G401.6 (cell line): Measurements from ENCODE around the gene KCNJ3.

Experiments
- FAIRE-seq: peaks from 2 replicates; lab custom pipeline; 2012; peaks lifted over from hg19 to GRCh38; lab: Jason Lieb, UNC

The KCNJ3 gene

DNA sequence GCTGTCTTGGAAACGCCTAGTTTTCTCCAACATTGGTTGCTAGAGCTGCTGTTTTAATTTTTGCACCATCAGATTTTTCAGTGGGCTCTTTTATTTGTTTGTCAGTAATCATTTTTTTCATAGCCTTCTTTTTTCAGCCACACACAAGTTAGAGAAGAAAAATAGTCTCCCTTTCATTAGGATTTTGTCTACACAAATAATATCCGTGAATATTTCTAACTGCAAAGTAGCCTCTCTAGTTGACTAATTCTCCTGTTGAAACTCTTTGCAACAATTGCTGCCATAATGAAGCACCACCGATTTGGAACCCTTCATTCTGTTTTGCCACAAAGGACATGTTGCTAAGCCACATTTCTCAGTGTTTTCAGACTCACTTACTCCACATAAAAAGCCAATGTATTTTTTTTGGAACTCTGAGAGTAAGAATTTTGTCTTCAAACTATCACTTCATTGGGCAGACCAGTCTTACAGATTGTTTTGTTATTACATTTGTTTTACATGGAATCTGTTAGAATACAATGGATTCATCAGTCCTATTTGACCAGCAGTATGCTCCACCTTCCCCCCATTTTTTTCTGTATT lies 9.6 kb downstream of the KCNJ3 start:
- FAIRE-seq, result no peak

DNA sequence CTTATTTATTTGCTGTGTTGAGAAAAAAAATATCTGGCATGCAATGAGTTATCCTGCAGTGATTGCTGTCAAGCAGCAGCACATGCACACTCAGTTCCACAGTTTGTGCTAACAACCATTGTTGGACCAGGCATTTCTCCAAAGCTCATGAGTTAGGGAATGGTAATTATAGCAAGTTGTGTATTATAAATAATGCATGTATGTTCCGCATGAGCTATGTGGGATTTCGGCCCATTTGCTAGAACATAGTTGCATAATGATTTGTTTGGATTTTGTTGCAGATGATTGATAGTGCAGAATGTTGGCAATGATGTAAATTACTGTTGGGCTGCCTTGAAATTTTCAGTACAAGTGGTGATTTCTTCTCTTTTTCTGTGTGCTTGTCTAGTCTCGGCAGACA lies 10.7 kb downstream of the KCNJ3 start:
- no peak for FAIRE-seq

DNA sequence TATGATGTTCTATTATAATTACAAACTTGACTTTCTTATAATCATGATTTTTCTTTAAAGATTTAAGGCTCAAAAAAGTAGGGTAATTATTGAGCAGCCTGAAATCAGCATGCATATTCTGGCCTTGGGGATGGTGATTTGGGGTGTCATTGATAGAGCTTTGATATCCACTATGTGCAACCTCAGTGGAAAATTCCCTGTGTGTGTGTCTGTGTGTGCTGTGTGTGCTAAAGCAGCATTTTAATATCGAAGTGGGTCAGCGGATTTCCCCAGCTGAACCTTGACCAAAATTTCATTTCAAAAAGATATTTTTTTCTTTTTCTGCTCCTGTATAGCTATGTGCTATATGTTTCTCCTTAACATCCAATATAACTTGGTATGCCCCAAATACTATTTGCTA lies 11.6 kb downstream of the KCNJ3 start:
- no peak for FAIRE-seq

DNA sequence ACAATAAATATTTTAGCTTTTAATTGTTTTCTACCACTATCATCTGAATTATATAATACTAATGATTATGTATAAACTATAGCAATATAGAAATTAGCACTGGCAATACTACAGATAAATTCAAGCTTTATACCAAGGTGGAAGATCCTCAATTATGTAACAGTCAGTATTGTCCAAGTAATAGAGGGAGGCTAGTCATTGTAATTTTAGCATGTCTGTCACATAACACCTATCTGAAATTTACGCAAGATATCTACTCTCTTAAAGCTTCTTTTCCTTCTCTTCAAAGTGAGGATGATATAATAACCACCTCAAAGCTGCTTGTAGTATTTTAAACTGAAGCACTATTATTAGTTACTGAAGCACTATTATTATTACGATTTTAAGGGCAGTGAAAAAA lies 12.2 kb downstream of the KCNJ3 start:
- FAIRE-seq, result no peak

DNA sequence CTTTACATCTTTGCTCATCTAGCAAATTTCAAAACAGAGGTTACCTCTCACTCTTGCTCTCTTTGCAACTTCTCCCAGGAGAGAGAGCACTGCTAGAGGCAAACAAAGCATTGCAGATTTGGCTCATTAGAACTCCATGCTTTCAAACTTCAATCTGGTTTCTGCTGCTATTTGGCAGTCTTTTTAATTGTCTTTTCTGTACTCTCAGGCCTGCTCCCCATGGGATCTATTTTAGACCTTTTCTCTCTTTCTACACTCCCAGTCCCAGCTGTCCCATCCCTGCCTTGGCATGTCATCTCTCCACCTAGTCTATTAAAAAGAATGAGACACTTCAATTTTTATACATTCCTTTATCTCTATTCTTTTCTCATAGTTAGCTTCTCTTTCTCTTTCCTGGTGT lies 15.2 kb downstream of the KCNJ3 start:
- FAIRE-seq, result no peak

DNA sequence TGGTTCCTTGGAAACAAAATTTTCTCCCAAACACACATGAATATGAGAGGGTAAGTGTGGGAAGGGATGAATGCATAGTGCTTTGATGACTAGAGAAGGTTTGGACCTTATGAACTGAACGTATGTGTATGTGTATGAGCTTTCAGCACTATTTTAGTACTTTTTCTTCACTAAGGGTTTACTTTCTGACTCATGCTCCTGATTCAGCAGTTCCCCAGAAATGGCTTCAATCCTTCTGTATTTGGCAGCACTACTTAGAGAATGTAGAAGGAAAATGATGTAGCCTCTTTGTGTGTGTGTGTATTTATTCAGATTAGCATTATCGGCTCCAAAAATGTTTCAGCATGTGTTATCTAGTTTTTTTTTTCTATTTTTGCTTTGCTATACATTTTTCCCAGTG lies 22.2 kb downstream of the KCNJ3 start:
- no peak for FAIRE-seq

DNA sequence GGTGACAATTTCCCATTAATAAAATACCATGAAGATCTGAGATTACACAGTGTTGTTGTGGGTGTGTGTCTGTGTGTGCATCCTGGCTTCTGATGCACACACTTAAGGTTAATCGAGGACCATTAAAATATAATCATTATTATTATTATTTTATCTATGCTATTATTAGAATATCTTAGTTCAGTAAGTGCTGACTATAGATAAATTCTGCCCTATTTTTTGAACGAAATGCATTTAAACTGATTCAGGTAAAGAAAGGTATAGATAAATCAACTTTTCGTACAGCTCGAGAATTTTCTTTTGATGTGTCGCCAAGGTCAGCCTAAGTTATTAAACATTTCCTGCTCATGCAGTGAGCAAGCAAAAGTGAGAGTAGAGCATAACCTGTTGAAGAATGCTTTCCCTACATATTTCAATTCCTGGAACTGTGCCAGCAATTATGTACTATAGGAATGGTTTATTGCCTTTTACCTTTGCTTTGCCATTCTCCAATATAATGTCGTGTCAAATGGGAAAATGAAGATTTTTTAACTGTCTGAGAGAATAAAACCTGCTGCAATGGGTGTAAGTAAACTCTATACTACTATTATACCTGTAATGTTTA lies 25.8 kb downstream of the KCNJ3 start:
- FAIRE-seq, result no peak

DNA sequence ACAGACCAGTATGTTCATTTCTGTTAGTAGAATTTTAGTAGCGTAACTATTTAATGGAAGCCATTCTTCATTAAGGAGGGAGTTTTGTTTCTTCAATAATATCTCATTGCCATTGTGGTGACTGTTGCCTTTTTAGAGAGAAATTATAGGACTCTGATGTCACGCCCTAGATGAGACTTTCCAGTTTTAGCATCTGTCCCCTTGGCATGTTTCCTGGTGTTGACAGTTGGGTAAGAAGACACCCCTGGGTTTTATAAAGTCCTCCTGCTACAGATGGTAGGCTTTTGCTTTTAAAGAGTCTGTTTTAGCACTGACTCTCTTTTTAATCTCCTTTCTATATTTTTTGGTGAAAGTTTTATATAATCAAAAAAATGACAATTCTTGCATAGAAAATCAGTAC lies 41.9 kb downstream of the KCNJ3 start:
- no peak for FAIRE-seq

DNA sequence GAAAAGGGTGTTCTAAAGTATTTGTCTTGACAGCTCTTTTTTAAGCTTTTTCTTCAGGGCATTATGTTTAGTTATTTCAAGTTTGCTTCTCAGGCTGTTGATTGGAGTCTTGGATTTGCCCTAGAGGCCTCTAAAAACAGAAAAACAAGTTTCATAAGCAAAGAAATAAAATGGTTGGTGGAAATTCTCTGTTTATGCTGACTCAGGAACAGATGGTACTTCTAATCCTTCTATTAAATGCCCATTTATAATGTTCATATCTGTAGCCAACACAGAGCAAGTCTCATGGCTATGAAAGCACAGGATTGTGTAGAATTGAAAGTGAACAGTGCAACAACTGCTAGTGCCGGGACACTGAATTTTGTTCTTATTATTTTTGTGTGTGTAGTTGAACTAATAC lies 60.4 kb downstream of the KCNJ3 start:
- no peak for FAIRE-seq

DNA sequence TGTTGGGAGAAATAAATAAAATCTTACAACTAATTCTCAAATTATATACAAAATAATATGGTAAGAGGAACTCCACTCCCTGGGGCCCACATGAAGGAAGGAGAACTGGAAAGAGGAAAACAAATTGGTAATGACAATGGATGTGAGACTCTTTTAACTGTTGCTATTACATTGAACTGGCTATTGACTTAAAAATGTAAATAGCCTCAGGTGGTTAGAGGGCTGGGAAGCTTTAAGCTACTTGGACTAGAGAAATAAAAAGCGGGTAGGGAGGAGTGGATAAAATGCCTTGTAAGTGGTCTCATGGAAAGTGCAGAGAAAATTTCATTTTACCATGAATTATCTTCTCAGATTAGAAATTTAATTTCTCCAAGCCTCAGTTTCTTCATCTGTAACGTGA lies 64.1 kb downstream of the KCNJ3 start:
- no peak for FAIRE-seq

DNA sequence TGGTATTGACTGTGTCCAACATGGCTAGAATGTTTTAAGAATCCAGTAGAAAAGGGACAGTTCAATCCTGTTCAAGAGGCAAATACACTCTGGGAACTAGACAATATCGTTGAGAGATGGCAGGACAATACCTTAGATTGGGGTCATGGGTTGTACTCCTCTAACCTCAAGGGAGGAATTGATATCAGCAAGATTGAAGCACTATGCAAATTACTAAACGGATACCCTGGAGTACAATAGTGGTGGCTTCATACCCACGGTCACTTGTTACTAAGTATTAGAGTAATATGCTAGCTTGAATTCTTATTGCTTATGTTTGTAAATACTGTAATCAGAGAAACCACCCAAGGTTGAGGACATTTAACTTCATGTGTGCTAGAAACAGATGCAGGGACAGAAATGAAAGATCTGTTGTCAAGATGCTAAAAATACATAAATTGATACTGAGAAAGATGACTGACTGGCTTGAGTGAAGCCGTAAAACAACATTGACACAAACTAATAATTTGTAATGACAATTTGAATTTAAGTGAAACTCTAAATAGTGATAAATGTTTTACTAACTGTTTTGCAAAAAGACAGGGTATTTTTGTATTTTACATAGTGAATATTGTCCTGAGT lies 73.3 kb downstream of the KCNJ3 start:
- FAIRE-seq, result no peak

DNA sequence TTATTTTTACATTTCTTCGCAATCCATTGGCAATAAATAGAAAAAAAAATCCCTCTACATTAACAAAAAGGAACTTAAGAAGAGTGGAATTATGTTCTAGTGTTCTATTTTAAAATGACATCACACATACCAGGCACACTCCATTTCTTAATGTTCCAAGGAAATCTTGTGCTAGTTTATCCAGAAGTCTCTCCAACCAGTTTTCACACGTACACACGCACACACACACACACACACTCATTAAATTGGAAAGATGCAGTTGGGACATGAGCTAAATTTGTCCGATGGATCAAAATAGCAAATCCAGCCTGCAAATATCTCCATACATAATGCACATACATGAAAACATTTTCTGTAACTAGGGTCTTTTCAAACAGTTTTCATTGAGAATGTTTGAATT lies 78.3 kb downstream of the KCNJ3 start:
- FAIRE-seq, result no peak

DNA sequence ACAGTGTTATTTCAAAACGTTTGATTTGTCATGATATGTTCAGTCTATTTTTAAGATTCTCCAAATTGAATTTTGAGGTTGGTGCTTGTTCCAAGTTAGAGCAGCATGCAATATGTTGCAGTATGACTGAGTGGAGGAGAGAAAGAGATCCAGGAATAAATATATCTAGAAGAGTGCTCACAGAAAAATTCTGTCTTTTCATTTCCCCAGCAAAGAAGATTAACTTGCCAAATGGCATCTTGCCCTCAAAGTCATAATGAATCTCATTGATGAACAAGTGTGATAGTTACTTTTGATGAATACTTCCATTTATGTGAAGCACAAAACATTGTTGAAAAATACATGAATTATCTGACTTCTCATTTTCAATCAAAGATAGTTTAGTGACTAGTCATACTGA lies 95.9 kb downstream of the KCNJ3 start:
- no peak for FAIRE-seq

DNA sequence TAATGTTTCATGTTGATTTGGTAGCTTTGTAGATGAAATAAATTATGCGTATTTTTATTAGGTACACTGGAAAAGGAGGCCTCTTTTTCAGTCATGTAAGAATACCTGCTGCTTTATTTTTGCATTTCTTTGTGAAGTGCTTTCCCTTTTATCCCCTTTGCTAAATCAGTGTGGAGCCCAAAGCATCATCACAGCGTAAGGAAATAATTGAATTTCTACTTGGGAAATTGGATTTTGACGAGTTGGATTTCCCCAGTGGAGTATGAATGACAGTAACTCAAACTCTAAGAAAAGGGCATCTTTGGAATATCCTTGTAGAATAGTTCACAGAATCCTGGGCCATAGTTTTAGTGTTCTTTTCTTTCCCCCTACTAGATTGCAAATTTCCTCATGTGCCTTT lies 97.2 kb downstream of the KCNJ3 start:
- no peak for FAIRE-seq

DNA sequence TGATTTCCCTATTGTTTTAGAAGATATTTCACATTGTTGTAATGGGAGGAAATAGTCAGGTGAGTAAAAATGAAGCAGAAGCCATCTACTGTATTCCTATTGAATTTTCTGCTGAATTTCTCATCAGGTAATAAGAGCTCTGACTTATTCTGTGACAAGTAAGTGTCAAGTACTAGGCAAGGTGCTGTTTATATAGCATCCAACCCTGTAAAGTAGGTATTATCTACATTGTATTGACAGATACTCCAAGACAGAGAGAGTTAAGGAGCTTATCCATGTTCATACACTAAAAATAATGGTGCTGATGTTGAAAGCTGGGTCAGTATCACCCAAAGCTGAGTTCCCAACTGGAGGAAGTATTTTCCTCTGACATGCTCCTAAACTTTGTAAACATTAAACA lies 106.0 kb downstream of the KCNJ3 start:
- no peak for FAIRE-seq

DNA sequence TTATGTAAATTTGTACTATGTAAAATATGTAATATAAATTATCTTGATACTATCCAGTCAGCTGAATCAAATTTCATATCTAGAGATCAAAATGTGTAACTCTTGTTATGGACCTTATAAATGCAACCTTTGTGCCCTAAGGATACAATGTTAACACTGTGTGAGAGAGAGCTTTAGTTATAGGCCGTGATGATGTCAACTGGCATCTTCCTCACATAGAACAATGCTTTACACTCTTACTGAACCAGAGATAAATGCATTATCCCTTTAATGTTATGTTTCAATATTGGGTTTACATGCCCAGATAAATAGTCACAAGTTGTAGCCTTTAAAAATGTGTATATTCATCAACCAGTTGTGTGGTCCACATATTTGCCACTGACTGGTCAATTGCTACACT lies 115.1 kb downstream of the KCNJ3 start:
- no peak for FAIRE-seq

DNA sequence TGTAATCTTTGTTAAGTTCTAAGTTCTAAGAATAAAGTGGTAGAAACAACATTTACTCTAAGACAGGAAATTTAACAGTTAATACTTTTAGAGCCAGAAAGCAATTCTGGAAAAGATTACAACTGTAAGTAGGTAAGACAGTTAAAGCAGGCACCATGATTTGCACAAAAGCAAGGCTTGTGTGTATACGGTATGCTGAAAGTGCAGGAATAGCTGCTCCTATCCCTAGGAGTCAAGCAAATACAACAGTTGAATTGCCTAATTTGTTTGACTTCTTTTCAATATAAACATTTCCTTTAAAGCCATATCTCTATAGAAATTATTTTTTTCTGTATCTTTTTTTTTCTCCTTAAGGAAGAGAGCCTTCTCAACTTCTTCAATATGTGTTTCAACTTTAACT lies 116.4 kb downstream of the KCNJ3 start:
- no peak for FAIRE-seq

DNA sequence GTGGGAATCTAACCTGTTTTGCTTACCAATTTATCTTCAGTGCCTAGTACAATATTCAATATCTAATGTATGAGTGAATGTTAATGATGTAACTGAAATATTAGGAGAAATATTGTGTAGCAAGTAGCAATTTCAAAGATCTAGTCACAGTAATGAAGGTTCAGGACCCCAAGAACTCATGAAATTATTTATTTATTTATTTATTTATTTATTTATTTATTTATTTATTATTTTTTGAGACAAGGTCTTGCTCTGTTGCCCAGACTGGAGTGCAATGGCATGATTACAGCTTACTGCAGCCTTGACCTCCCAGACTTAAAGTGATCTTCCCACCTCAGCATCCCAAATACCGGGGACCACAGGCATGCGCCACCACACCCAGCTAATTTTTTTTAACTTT lies 126.9 kb downstream of the KCNJ3 start:
- no peak for FAIRE-seq

DNA sequence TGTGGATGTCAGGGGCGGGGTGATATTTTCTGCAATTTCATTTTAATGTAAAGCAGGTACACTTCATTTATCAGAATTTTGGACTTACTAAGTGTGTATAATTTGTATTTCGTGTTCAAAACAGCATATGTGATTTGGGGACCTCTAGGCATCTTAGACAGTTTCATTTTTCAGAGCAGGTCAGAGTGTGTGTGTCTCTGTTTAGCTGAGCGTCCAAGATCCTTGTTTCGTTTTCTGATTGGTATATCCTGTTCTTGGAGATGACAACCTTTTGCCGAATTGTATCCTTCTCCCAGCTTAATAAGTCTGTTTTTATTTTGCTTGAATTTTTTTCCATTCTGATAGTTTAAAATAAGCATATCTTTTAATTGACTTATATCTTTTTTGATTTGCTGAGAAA lies 128.3 kb downstream of the KCNJ3 start:
- no peak for FAIRE-seq

DNA sequence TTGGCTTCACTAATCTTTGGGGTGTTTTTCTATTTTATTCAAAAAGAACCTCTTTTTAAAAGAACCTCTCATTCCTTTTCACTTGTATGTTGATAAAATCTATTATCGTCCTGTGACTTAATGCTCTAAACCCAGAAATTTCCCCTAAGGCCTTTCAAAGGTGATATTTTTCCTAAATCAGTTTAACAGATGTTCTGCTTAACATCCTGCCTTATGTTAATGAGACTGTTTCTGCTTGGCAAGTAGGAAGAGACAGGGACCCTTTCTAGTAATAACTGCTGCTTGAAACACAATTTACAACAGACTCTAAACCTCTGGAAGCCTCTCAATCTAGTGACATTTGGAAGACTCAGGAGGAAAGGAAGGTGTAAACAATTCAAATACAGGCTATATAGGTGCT lies 128.8 kb downstream of the KCNJ3 start:
- no peak for FAIRE-seq

DNA sequence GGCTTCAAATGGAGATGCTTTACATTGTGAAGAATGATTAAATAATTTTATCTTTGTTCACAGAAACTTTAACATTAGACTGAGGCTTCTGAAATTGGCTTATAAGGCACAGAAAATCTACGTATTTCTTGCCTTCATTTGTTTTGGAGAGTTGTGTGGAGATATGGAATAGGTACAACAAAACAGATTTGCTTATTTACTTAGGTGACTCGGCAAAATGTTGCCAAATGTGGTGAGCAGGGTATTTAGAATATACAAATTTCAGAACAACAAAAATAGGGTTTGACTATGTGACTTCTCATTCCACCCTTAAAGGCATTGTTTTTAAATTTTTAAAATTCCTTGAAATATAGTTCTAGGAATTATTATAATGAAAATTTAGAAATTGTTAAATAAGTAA lies 134.2 kb downstream of the KCNJ3 start:
- FAIRE-seq, result no peak

DNA sequence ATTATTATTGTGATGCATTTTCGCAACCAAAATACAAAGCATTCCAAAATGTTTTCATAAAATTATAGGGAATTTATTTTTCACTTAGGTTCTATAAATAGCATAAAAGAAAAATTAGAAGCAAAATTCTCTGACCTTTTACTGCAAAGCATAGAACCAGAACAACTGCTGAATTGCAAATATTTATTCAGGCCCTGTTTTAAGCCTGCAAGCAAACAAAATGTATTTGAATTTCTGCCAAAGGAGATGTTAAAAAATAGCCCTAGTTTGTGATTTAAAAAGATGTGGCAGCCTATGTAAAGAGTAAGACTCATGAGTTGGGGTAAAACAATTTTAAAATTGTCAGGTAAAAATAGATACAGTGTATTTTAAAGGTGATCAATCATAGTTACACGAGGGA lies 138.1 kb downstream of the KCNJ3 start:
- FAIRE-seq, result no peak

DNA sequence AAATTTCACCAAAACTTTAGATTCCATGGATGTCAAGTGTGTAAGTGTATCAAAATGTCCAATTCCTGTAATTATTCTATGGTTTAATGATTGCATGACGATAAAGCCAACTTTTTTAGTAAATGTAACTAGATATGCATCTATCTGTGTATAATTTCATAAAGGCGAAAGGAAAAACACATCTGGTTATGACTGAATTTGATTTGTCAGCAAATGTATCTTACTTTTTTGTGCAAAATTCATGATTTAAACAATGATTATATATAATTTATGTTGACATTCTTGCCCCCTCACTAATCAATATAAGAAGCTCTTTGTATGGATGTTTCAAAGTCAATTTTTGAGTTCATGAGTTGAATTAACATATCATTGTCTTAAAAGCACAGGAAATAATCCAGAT lies 138.5 kb downstream of the KCNJ3 start:
- no peak for FAIRE-seq

DNA sequence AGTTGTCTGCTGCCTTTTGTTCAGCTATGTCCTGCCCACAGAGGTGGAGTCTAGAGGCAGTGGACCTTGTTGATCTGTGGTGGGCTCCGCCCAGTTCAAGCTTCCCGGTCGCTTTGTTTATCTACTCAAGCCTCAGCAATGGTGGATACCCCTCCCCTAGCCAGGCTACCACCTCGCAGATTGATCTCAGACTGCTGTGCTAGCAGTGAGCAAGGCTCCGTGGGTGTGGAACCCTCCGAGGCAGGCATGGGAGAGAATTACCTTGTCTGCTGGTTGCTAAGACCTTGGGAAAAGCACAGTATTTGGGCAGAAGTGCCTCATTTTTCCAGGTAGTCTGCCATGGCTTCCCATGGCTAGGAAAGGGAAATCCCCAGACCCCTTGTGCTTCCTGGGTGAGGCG lies 146.0 kb downstream of the KCNJ3 start:
- no peak for FAIRE-seq

DNA sequence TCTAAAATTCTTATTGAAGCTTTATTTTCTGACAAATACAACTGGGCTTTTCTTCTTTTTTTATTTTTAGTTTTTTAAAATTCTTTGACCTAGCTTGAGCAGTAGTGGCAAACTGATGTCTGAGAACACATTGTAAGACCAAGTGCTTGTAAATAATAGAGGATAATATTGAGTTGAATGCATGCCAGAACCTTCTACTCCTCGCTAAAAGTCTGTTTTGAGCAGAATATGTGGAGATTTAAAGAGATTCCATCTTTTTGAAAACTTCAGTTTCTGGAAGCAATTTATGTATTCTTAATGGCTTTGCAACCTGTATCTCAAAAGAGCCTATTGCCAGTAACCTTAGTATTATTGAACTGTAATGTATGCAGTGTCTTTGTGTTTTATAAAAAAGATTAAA lies 148.3 kb downstream of the KCNJ3 start:
- no peak for FAIRE-seq
